Stomach (tissue), 9 donors: Measurements from ENCODE around the gene KATNB1. TPM values are rescaled to one million over a fixed set of nuclear protein-coding genes. Genes with fewer than 3 reads are reported as not detected.
"Not testable (repeated sequence)": the region's sequence is repeated elsewhere in the genome, so short reads cannot be mapped to it uniquely, and the experiment has no call there.

Experiments used
- DNase-seq, 2 donors: peaks; one replicate each; pipeline versions ENCODE4 v3.0.0 to v3.0.0-alpha.2; 2013 to 2019
- H3K27ac ChIP-seq, 5 donors: fragments of 200-600 bp in 4 of 5; sonication (generic) in 4 of 5; one replicate each; pipeline ENCODE4 v1.5.1; 2013 to 2019; ENCODE audit warnings: mild to moderate bottlenecking in 1 of 5, moderate library complexity in 1 of 5
- H3K27me3 ChIP-seq, 3 donors: fragments of 200-600 bp; sonication (generic); one replicate each; pipeline ENCODE4 v1.5.1; 2017 to 2019; ENCODE audit warnings: mixed run types in 1 of 3
- H3K36me3 ChIP-seq, 4 donors: fragments of 200-600 bp; sonication (generic); 1 replicate in 3 of 4; 2 replicates in 1 of 4; pipeline ENCODE4 v1.5.1; 2016 to 2019
- H3K4me1 ChIP-seq, 4 donors: fragments of 200-600 bp; sonication (generic); one replicate each; pipeline ENCODE4 v1.5.1; 2016 to 2019
- H3K4me3 ChIP-seq, 4 donors: fragments of 200-600 bp; sonication (generic) in 3 of 4; one replicate each; pipeline ENCODE4 v1.5.1; 2016 to 2019; ENCODE audit warnings: mild to moderate bottlenecking in 1 of 4
- H3K9me3 ChIP-seq, 4 donors: fragments of 200-600 bp; sonication (generic); one replicate each; pipeline ENCODE4 v1.5.1; 2016 to 2019
- EP300 ChIP-seq: sonication (generic); formaldehyde crosslinking; IDR thresholded peaks from one replicate; pipeline ENCODE4 v1.6.1; 2017; ENCODE audit warnings: antibody characterized with exemption
- POLR2A ChIP-seq, 4 donors: fragments of 450-650 bp; IDR thresholded peaks; one replicate each; pipeline ENCODE4 v1.6.1; 2016; ENCODE audit warnings: antibody characterized with exemption in 4 of 4, control low read depth in 2 of 4, mild to moderate bottlenecking in 1 of 4, moderate library complexity in 1 of 4
- POLR2AphosphoS5 ChIP-seq, 3 donors: sonication (generic); formaldehyde crosslinking; IDR thresholded peaks; one replicate each; pipeline ENCODE4 v1.6.1; 2016; ENCODE audit warnings: antibody characterized with exemption in 3 of 3
- WGBS, 5 donors: extraction: QIAGEN DNeasy Blood & Tissue Kit in 3 of 5; methylation state at CpG; one replicate each; pipeline versions ENCODE4 v1.1.5 to v1.1.7; 2013 to 2018; 5-methylcytosine and 5-hydroxymethylcytosine counted together
- intact Hi-C: fragments of 100-400 bp; cut with DNase I; formaldehyde crosslinking; loops from one replicate; pipeline ENCODE4 v1.15.1; 2023; ENCODE audit warnings: low total_unique reads
- polyA plus RNA-seq, 3 donors: library from polyadenylated mRNA; stranded (reverse); fragments of 200-250 nt; gene quantifications; one replicate each; pipeline ENCODE4 v1.2.3, GENCODE V29; 2013
- total RNA-seq, 5 donors: library from RNA; depleted of rRNA; stranded (reverse); fragments of >200 nt; gene quantifications; one replicate each; pipeline versions ENCODE4 v1.1.0 to v1.2.3, GENCODE V29; 2014 to 2016
- TF ChIP-seq, protein P1 (sequence below), 7 experiments: fragments of 450-650 bp in 4 of 7; fragments of 200-600 bp in 3 of 7; sonication (generic) in 3 of 7; IDR thresholded peaks; one replicate each; pipeline ENCODE4 v1.5.1; 2016 to 2019; ENCODE audit warnings: antibody characterized with exemption in 7 of 7, control low read depth in 2 of 7, mild to moderate bottlenecking in 1 of 7
- donor health status: healthy with polysubstance abuse.
- donor health status: Bipolar disorder and iron deficiency.
- donor health status: healthy.

Gene KATNB1
- total and polyA plus RNA-seq, 8 donors: 6.7 to 58.5 (median 13.4) TPM

DNA sequence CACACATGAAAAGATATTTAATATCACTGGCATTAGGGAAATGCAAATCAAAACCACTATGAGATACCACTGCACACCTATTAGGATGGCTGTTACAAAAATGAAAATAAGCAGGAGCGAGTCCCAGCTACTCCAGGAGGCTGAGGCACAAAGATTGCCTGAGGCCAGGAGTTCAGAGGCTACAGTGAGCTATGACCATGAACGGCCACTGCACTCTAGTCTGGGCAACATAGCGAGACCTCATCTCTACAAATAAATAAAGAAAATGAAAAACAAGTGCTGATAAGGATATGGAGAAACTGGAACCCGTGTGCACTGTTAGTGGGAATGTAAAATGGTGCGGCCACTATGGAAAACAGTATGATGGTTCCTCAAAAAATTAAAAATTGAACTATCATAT is 43.1 kb downstream of the KATNB1 start:
- WGBS, 5 donors: 84 to 93% (median 90%) methylated on average over 5 of the region's 5 CpGs
- no peak for DNase-seq
- TF ChIP-seq, protein P1, sequence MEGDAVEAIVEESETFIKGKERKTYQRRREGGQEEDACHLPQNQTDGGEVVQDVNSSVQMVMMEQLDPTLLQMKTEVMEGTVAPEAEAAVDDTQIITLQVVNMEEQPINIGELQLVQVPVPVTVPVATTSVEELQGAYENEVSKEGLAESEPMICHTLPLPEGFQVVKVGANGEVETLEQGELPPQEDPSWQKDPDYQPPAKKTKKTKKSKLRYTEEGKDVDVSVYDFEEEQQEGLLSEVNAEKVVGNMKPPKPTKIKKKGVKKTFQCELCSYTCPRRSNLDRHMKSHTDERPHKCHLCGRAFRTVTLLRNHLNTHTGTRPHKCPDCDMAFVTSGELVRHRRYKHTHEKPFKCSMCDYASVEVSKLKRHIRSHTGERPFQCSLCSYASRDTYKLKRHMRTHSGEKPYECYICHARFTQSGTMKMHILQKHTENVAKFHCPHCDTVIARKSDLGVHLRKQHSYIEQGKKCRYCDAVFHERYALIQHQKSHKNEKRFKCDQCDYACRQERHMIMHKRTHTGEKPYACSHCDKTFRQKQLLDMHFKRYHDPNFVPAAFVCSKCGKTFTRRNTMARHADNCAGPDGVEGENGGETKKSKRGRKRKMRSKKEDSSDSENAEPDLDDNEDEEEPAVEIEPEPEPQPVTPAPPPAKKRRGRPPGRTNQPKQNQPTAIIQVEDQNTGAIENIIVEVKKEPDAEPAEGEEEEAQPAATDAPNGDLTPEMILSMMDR (IDR thresholded peaks at IDR 0.05): no peak
- TF ChIP-seq POLR2AphosphoS5 (IDR thresholded peaks at IDR 0.05): no peak
- TF ChIP-seq EP300: no peak
- no peak for TF ChIP-seq POLR2A (IDR thresholded peaks at IDR 0.05)
- no peak overlapping the region for H3K4me3 ChIP-seq
- no peaks in the 10 kb centered on the region for H3K9me3 ChIP-seq
- no peaks in the 10 kb centered on the region for H3K27me3 ChIP-seq
- intact Hi-C loops: no loop called here
- H3K36me3 ChIP-seq: peaks cover 15 to 53% (median 43%) of the 10 kb centered on the region in 4 donors
- no peak overlapping the region for H3K27ac ChIP-seq
- H3K4me1 ChIP-seq: no peaks in the 10 kb centered on the region

DNA sequence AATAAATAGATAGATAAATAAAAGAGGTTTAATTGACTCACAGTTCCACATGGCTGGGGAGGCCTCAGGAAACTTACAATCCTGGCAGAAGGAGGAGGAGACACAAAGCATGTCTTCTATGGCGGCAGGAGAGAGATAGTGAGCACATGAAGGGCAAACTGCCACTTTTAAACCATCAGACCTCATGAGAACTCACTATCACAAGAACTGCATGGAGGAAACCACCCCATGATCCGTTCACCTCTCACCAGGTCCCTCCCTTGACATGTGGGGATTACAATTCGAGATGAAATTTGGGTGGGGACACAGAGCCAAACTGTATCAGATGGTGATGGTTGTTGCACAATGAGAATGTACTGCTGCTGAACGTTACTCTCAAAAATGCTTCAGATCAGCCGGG is 44.3 kb downstream of the KATNB1 start:
- 78 to 91% (median 89%) methylated on average over 5 of the region's 5 CpGs for WGBS, 5 donors

DNA sequence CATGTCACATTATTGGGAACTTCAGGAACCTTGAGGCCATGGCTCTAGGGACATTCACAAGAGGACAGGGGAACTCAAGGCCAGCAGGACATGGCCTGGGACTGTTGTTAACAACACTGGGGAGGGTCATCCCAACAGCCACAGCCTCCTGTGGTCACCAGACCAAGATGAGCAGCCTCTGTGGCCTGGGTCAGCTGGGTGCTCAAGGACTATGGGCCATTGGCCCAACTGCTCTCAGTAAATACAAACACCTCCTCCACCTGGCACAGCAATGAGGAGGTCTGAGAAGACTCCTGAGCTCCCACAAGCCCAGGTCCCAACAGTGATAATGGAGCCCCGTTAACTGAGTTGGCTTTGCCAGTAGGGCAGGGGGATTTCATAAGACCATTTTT is 45.8 kb downstream of the KATNB1 start:
- 43 to 100% (median 93%) methylated on average over 1 of the region's 1 CpG for WGBS, 5 donors
- H3K4me1 ChIP-seq: peaks cover 0 to 4% (median 2%) of the 10 kb centered on the region in 4 donors
- no peak overlapping the region for H3K4me3 ChIP-seq
- no peaks in the 10 kb centered on the region for H3K9me3 ChIP-seq
- DNase-seq: no peak
- H3K27ac ChIP-seq: no peak overlapping the region
- no peak for TF ChIP-seq POLR2AphosphoS5 (IDR thresholded peaks at IDR 0.05)
- TF ChIP-seq, protein P1 (IDR thresholded peaks at IDR 0.05): no peak
- TF ChIP-seq POLR2A (IDR thresholded peaks at IDR 0.05): no peak
- TF ChIP-seq EP300: no peak
- H3K36me3 ChIP-seq: peaks cover 6 to 64% (median 49%) of the 10 kb centered on the region in 4 donors
- intact Hi-C loops: no loop called here
- H3K27me3 ChIP-seq: no peaks in the 10 kb centered on the region

More for the DNA sequence above, 44.3 kb downstream of the KATNB1 start:
- H3K27ac ChIP-seq, H3K27me3 ChIP-seq, H3K4me3 ChIP-seq, H3K9me3 ChIP-seq, DNase-seq, intact Hi-C loops, H3K4me1 ChIP-seq: not testable (repeated sequence)
- H3K36me3 ChIP-seq: peaks cover 15 to 64% (median 53%) of the 10 kb centered on the region in 4 donors

DNA sequence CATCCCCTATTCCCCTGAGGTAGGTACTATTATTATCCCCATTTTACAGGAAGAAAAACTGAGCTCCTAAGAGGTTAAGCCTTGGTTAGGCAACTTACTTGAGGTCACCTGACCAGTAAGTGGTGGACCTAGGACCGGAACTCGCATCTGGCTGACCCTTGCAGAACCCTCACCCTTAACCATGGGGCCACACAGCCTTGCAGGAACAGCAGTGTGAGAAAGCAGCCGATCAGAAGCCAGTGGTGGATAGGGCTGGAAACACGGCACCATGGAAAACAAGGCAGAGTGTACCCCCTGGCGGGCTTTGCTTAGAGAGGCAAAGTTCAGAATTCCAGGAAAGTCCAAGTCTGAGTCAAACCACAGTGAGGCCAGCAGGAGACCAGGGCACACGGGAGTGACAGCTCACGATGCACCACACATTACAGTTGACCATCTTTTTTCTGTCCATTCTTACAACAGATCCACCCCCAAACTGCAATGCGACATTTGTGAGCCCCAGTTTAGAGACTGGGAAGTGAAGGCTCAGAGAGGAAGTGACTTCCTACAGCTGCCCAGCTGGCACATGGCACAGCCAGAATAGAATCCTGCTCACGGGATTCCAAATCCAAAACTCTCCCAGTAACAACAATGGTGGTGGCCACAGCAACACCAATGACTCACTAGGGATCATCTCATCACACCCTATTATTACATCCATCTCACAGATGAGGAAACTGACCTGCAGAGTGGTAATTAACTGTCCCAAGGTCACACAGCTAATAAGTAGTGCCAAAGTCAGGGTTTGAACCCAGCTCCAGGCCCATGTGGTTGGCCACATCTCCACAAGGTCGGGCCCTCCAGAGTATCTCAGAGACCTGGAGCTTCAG is 46.4 kb downstream of the KATNB1 start:
- 86 to 92% (median 90%) methylated on average over 10 of the region's 10 CpGs for WGBS, 5 donors
- Histone ChIP-seq H3K27ac (no peak overlapping the region), H3K9me3 (no peaks in the 10 kb centered on the region), H3K4me1 (peaks cover 5 to 10% (median 8%) of the 10 kb centered on the region in 4 donors), H3K4me3 (no peak overlapping the region), H3K36me3 (peaks cover 9 to 66% (median 48%) of the 10 kb centered on the region in 4 donors), H3K27me3 (no peaks in the 10 kb centered on the region)
- no peak for TF ChIP-seq EP300
- TF ChIP-seq, protein P1 (IDR thresholded peaks at IDR 0.05): no peak
- TF ChIP-seq POLR2AphosphoS5 (IDR thresholded peaks at IDR 0.05): no peak
- TF ChIP-seq POLR2A (IDR thresholded peaks at IDR 0.05): no peak
- DNase-seq: no peak
- intact Hi-C loops: no loop called here

DNA sequence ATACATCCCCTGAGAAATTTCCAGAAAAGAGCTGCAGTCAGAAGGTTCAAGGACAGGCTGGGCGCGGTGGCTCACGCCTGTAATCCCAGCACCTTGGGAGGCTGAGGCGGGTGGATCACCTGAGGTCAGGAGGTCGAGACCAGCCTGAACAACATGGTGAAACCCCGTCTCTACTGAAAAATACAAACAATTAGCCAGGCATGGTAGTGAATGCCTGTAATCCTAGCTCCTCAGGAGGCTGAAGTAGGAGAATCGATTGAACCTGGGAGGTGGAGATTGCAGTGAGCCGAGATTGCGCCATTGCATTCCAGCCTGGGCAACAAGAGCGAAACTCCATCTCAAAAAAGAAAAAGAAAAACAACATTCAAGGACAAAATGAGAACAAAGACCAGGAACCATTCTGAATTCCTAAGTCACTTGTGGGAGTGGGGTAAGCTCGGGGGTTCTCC is 47.1 kb downstream of the KATNB1 start:
- H3K4me1 ChIP-seq: peaks cover 8 to 17% (median 14%) of the 10 kb centered on the region in 4 donors
- intact Hi-C loops, H3K27me3 ChIP-seq, H3K9me3 ChIP-seq, DNase-seq, H3K27ac ChIP-seq, H3K4me3 ChIP-seq: not testable (repeated sequence)
- 81 to 94% (median 93%) methylated on average over 11 of the region's 11 CpGs for WGBS, 5 donors
- peaks cover 9 to 72% (median 52%) of the 10 kb centered on the region in 4 donors for H3K36me3 ChIP-seq
